GM18526 (cell line): ENCODE data around the gene SETX.

ENCODE experiments used
- POLR2A ChIP-seq: IDR thresholded peaks from 3 replicates; pipeline ENCODE4 v1.6.1; 2011; ENCODE audit not compliant: insufficient read length; ENCODE audit errors: extremely low read depth

Gene SETX

DNA sequence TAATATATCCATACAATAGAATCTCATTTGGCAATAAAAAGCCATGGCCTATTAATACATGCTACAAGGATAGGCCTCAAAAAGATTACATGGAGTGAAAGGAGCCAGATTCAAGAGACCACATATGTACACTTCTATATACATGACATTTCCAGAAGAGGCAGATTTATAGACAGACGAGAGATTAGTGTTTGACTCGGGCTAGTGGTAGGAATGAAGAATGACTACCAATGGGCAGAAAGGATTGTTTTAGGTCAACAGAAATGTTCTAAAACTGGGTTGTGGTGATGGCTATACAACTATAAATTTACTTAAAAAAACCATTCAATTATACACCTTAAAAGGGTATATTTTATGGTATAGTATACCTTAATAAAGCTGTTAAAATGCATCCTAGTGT is 41.9 kb downstream of the SETX start:
- no peak for TF ChIP-seq POLR2A

DNA sequence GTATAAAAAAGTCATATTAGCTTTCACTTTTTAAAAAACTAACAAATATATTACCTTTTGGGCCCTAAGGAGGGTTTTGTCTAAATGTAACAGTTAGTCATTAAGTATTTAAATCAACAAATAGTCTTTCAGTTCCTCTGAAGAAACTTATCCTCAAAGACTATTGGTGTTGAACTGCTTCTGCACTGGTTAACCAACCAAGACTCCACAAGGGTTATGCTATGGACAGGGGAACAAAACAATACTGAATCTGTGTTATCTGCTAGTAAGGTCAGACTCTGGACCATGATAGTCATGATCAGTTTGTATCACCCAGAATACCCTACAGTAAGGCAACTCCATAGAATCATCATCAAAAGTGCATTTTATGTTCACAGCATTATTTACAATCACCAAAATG is 42.4 kb downstream of the SETX start:
- TF ChIP-seq POLR2A = no peak

DNA sequence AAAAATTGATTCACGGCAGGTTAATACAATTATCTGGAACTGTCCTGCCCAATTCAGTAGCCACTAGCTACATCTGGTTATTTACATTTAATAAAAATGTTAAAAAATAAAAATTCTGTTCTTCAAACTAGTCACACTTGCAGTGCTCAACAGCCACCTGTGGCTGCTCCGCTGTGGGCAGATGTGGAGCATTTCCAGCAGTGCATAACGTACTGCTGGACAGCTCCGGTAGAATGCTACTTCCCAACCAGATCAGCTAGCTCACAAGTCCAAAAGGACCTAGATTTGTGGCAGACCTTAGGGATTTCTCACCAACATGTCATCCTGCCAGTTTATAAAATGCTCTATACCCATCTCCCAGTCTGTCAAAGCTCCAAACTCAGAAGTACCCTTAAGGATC is 42.8 kb downstream of the SETX start:
- no peak for TF ChIP-seq POLR2A

DNA sequence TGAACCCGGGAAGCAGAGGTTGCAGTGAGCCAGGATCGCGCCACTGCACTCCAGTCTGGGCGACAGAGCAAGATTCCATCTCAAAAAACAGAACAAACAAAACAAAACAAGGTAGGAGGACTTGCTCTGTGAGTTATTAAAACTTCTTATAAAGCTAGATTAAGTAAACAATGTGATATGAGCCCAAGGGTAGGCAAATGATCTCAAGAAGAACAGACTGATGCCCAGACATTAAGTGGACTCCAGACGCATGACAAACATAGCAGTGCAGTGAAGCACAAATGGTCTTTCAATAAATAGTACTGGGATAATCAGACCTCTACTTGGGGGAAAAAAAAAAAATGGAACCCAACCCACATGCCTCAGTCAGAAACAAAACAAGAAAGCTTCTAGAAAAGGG is 45.7 kb downstream of the SETX start:
- TF ChIP-seq POLR2A = no peak

DNA sequence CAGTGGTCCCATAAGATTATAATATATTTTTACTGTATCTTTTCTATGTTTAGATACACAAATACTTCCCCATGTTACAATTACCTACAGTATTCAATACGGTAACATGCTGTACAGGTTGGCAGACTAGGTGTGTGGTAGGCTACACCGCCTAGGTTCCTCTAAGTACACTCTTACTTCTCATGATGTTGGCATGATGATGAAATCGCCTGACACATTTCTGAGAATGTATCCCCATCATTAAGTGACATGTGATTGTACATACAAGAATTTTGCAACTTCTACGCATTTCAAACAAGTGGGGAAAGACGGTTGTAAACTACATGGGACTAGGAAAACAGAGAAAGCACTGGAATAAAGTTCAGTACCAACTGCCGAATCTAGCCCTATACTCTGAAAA is 53.3 kb downstream of the SETX start:
- no peak for TF ChIP-seq POLR2A

DNA sequence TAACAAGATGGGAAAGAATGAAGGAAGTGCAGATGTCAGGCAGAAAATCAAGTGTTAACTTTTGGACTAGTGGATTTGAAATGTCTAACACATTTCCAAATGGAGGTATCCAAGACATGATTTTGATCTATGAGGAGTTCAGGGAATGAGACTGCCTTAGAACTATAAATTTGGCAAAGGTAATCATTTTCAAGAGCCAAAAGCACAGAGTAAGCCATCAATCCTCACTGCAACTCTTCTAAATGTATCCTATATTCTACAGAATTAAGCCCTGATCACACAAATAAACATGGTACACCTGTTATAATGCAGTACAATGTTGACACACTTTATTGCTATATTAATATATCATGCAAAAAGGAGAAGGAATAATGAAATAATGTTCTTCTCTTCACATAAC is 55.6 kb downstream of the SETX start:
- TF ChIP-seq POLR2A = no peak

DNA sequence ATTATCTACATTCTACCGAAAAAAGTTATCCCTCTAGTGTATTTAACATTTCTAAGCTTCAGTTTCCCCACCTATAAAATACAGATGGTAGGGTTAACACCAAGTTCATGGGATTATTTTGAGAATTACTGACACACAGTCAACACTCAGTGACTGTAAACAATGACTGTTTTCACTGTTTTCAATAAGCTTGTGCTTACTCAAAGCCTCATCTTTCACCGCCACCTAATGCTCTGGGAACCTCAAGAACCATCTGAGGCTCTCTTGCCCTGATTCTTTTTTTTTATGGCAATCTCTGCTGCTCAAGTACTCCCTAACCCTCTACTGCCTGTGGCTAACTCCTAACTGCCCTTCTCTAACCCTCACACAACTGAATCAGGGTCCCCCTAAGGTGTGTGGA is 59.6 kb downstream of the SETX start:
- TF ChIP-seq POLR2A = no peak

DNA sequence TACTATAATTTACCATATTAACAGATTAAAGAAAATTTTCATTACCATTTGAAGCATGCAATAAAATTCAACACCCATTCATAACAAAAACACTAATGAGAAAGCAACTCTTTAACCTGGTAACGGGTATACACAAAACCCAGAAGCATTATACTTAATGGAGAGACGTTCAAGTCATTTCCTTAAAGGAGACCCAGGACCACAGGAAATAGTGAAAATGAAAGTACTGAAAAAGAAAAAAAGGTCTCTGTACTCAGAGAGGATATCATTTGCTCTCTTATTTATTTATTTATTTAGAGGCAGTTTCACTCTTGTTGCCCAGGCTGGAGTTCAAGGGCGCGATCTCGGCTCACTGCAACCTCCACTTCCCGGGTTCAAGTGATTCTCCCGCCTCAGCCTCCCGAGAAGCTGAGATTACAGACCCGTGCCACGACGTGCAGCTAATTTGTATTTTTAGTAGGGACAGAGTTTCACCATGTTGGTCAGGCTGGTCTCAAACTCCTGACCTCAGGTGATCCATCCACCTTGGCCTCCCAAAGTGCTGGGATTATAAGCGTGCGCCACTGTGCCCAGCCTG is 61.6 kb downstream of the SETX start:
- no peak for TF ChIP-seq POLR2A

DNA sequence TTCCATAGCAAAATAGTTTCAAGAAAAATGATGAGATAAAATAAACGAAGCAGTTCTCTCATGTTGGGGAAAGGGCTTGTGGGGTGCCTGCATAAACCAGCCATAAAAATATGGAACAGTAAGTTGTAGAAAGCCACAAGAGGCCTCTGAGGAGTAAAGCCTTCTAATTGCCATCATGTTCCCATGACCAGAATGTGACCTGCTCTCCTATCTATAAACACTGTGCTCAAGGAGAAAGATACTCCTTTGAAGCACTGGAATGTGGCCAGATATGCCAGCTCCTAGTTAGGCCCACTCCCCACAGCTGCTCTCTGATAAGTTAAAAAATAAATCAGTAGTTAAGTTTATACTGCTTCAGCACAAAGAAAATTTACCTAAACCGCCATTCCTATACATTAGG is 65.8 kb downstream of the SETX start:
- TF ChIP-seq POLR2A = no peak

DNA sequence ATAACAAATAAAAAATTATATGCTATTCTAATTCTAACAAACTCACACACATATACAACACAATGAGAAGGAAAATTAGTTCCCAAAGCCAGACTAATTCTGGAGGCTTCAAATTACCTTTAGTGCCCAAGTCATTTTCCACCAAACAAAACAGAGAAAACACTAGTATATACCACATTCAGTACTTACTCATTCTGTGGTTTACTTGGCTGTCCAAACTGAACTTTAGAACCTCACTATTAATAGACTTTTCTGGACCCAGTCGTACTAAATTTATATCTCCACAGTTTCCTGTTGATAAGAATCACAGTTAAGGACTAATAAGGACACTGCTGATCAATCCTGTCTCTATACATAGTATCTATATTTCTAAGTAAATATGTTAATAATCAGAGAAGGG is 66.4 kb downstream of the SETX start:
- TF ChIP-seq POLR2A = no peak

DNA sequence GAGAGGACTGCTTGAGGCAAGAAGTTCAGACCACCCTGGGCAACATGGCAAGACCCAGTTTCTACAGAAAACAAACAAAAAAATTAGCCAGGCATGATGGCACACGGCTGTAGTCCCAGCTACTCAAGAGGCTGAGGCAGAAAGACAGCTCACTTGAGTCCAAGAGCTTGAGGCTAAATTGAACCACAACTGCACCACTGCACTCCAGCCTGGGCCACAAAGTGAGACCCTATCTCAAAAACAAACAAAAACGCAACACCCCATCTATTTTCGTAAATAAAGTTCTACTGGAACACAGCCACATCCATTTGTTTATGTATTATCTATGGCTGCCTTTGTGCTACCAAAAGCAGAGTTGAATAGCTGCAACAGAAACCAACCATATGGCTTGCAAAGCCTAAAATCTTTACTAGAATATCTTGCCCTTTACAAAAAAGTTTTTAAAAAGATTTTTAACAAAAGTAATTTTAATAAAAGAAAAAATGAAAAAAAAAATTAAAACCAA is 67.5 kb downstream of the SETX start:
- TF ChIP-seq POLR2A = no peak

DNA sequence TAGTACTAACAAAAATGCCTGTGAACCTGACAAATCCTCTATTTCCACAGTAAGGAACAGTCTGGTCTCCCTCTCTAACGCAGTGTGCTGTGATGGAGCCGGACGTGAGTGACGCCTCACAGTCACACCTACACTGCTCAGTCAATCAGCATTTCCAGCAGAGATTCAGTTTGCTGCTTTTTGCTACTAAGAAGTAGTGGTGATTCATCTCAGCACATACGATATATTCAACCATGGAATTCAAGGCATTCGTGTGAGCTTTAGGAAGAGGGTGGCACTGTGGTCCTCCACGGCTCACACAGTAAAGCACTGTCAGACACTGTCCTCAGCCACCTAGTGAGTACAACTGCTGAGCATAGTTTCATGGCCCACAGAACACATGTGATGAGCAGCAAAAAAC is 70.9 kb downstream of the SETX start:
- no peak for TF ChIP-seq POLR2A

DNA sequence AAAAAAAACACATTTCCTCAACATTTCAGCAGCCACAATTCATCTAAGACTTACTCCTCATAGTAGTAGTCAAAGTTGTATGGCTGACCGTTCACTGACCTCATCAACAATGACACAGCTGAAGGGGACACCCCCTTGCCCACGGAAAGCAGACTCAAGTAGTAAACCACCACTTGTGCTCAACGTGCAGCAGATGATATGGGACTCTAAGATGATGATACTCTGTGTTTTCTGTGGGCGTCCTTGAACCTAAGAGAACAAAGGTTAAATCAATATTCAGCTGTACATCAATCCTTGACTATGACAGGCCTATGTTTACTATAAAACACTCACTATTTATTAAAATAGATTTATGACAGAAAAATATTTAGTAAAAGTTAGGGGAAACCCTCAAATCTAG is 71.6 kb downstream of the SETX start:
- TF ChIP-seq POLR2A = no peak

DNA sequence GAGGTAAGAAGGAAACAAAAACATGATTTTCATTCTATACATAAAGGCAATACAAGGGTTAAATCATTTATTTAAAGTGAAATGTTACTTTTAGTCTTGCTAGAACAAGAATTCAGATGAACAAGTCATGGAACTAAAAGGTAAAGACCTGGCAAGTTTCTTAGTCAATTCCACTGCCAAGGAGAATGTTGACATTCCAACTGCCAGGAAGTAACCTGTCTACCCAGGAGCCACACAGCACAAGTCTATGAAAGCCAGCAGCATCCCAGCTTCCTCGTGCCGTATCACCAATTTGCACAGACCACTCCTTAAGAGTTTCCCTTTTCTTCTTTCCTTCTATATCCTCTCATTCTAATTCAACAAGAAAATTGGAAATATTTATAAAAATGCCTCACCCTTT is 79.9 kb downstream of the SETX start:
- TF ChIP-seq POLR2A = no peak

DNA sequence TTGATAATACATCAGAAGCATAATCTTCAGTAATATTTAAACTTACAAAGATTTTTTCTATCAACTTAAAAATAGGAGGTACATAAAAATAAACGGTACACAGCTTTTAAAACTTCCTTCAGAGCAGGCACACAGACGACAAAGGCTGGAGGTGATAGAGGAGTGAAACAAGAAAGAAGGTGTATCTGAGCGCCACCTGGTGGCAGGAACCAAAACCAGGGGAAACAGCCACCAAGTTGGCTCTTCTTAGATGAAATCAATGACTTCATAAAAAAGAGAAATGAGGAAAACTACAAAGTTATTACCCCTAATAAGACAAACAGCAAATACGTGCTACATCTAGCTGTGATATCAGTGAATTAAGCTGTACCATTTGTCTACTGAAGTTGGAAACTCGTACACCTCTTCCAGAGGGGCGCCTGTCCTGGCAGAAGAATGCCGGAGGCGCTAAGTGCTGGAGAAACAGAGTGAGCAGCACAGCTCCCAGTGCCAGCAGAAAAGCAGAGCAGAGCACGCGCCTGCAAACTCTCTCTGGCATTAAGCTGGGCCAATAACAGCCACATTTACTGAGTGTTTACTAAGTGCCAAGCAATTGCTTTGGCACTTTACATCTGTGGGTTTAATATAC is 85.9 kb downstream of the SETX start:
- TF ChIP-seq POLR2A = no peak

DNA sequence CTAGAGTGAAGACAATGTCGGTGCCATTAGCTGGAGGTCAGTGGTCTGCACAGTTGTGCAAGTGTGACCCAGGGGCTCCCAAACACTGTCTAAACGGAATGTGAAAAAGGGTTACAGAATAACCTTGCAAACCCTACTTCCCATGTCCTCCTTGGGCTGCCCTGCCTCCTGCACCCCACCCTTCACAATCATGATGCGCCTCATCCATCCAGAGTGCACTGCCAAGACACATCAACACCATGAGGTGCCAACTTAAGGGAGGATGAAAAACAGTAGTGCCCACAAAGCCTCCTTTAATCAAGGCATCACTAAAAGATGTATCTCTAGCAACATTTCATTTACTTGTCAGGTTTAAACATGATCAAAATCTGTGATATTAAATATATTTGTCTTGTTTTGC is 87.1 kb downstream of the SETX start:
- TF ChIP-seq POLR2A = no peak

DNA sequence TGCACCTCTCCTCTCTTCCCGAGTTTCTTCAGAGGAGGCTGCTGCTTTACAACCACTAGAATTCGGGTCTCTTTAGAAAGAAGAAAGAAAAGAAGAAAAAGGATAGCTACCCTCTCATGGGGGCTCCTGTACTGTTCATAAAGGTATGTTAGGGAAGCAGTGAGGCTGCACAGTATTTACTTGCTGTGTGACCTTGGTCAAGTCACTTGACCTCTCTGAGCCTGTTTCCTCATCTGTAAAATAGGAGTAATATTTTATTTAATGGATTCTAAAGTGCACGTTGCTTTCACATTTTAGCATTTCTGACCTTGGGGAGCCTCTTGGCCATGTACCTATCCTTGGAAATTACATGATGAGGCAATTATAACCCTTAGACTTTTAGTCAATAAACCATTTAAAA is 88.8 kb downstream of the SETX start:
- TF ChIP-seq POLR2A = no peak
